Neural cell (in vitro differentiated cells): Measurements from ENCODE around the gene ANXA4. TPM values are rescaled to one million over a fixed set of nuclear protein-coding genes. Genes with fewer than 3 reads are reported as not detected.

ENCODE experiments used
- H2AFZ ChIP-seq: fragments of 200-600, 300-800 bp; sonication (generic), shearing (Covaris generic); 2 replicates; pipeline ENCODE4 v1.6.0; 2014; ENCODE audit warnings: low read depth, mild to moderate bottlenecking, antibody characterized with exemption, low read length, moderate library complexity
- H3F3A ChIP-seq: fragments of 200-600 bp; shearing (Covaris generic); 2 replicates; pipeline ENCODE4 v1.6.1; 2016; ENCODE audit warnings: mild to moderate bottlenecking, moderate library complexity, mixed read lengths, antibody characterized with exemption, low read length; ENCODE audit not compliant: insufficient read depth, poor library complexity, severe bottlenecking
- H3K27ac ChIP-seq: fragments of 200-600, 300-800 bp; sonication (generic), shearing (Covaris generic); 2 replicates; pipeline ENCODE4 v1.5.1; 2014; ENCODE audit warnings: mild to moderate bottlenecking, low read length, moderate library complexity
- H3K27me3 ChIP-seq: fragments of 300-800, 200-600 bp; sonication (generic), shearing (Covaris generic); 2 replicates; pipeline ENCODE4 v1.6.0; 2014; ENCODE audit warnings: mild to moderate bottlenecking, low read depth, low read length, moderate library complexity; ENCODE audit not compliant: insufficient read depth
- H3K36me3 ChIP-seq: fragments of 300-800, 200-600 bp; sonication (generic), shearing (Covaris generic); 2 replicates; pipeline ENCODE4 v1.5.1; 2014; ENCODE audit warnings: mild to moderate bottlenecking, antibody characterized with exemption, low read length, moderate library complexity; ENCODE audit not compliant: insufficient read depth
- H3K4me2 ChIP-seq: fragments of 300-800, 200-600 bp; sonication (generic), shearing (Covaris generic); 2 replicates; pipeline ENCODE4 v1.6.0; 2014; ENCODE audit warnings: mild to moderate bottlenecking, low read length
- H3K4me3 ChIP-seq: fragments of 300-800, 200-600 bp; sonication (generic), shearing (Covaris generic); 2 replicates; pipeline ENCODE4 v1.5.1; 2014; ENCODE audit warnings: mild to moderate bottlenecking, low read length, moderate library complexity
- H3K79me2 ChIP-seq: fragments of 200-600 bp; shearing (Covaris generic); replicated peaks from 2 replicates; pipeline ENCODE4 v1.6.0; 2014; ENCODE audit warnings: mild to moderate bottlenecking, low read length, moderate library complexity; ENCODE audit not compliant: insufficient read depth
- H3K9ac ChIP-seq: fragments of 300-800, 200-600 bp; sonication (generic), shearing (Covaris generic); 2 replicates; pipeline ENCODE4 v1.6.1; 2016; ENCODE audit warnings: mild to moderate bottlenecking, low read length, mixed read lengths
- H3K9me2 ChIP-seq: fragments of 200-600 bp; shearing (Covaris generic); 2 replicates; pipeline ENCODE4 v1.6.1; 2016; ENCODE audit warnings: mild to moderate bottlenecking, low read length, mixed read lengths; ENCODE audit not compliant: insufficient read depth
- H3K9me3 ChIP-seq: fragments of 200-600, 300-800 bp; sonication (generic), shearing (Covaris generic); 2 replicates; pipeline ENCODE4 v1.6.1; 2016; ENCODE audit warnings: mild to moderate bottlenecking, mixed run types, low read length, moderate library complexity, mixed read lengths
- H4K20me1 ChIP-seq: fragments of 200-600 bp; shearing (Covaris generic); 2 replicates; pipeline ENCODE4 v1.6.1; 2016; ENCODE audit warnings: mild to moderate bottlenecking, mixed run types; ENCODE audit not compliant: insufficient read depth
- CTCF ChIP-seq: fragments of 450-650 bp; IDR thresholded peaks from 2 replicates; pipeline ENCODE4 v1.5.1; 2014; ENCODE audit warnings: antibody characterized with exemption, mild to moderate bottlenecking, moderate library complexity; ENCODE audit not compliant: poor library complexity, severe bottlenecking
- EP300 ChIP-seq: fragments of 450-650 bp; conservative IDR thresholded peaks from 2 replicates; pipeline ENCODE4 v1.6.1; 2014; ENCODE audit warnings: antibody characterized with exemption, mild to moderate bottlenecking, moderate library complexity; ENCODE audit not compliant: poor library complexity, severe bottlenecking
- EZH2 ChIP-seq: fragments of 200-600, 300-800 bp; shearing (Covaris generic), sonication (generic); IDR thresholded peaks from 2 replicates; pipeline ENCODE4 v1.6.1; 2014; ENCODE audit warnings: antibody characterized with exemption, low read length, borderline replicate concordance, mild to moderate bottlenecking; ENCODE audit not compliant: insufficient read depth, poor library complexity, severe bottlenecking
- MXI1 ChIP-seq: fragments of 450-650 bp; conservative IDR thresholded peaks from 2 replicates; pipeline ENCODE4 v1.6.1; 2014; ENCODE audit warnings: antibody characterized with exemption, mild to moderate bottlenecking; ENCODE audit not compliant: poor library complexity, severe bottlenecking
- POLR2AphosphoS5 ChIP-seq: IDR thresholded peaks from 2 replicates; pipeline ENCODE4 v1.6.1; 2012
- RAD21 ChIP-seq: fragments of 450-650 bp; conservative IDR thresholded peaks from 2 replicates; pipeline ENCODE4 v1.6.1; 2014; ENCODE audit warnings: antibody characterized with exemption, mild to moderate bottlenecking, moderate library complexity
- REST ChIP-seq: IDR thresholded peaks from 2 replicates; pipeline ENCODE4 v1.6.1; 2012; ENCODE audit warnings: borderline replicate concordance
- SMC3 ChIP-seq: fragments of 450-650 bp; conservative IDR thresholded peaks from 2 replicates; pipeline ENCODE4 v1.6.1; 2014; ENCODE audit warnings: antibody characterized with exemption, mild to moderate bottlenecking, moderate library complexity; ENCODE audit not compliant: poor library complexity
- TAF1 ChIP-seq: IDR thresholded peaks from 2 replicates; pipeline ENCODE4 v1.6.1; 2012; ENCODE audit warnings: low read depth
- polyA plus RNA-seq: library from polyadenylated mRNA; depleted of rRNA; stranded (reverse); fragments of >200 nt; gene quantifications from 2 replicates; pipeline ENCODE4 v1.2.3, GENCODE V29; 2014

Gene ANXA4
- polyA plus RNA-seq, 1 donor from 2014 or later, result 1.8 TPM

- Histone ChIP-seq H3K4me2 (no peak overlapping the region), H3K9me3 (no peaks in the 10 kb centered on the region), H3F3A (no peaks in the 10 kb centered on the region), H3K9ac (no peak overlapping the region), H3K9me2 (no peaks in the 10 kb centered on the region), H3K27ac (no peak overlapping the region), H3K36me3 (no peaks in the 10 kb centered on the region), H2AFZ (no peak overlapping the region), H3K79me2 (no peaks in the 10 kb centered on the region), H4K20me1 (no peaks in the 10 kb centered on the region), H3K4me3 (no peak overlapping the region), H3K27me3 (no peaks in the 10 kb centered on the region)
- TF ChIP-seq RAD21, result no peak
Observed at GRCh38 chr2:69764286-69765095, 22.6 kb downstream of the ANXA4 start.

- no peaks in the 10 kb centered on the region for H3K79me2 ChIP-seq
- H3K9me3 ChIP-seq, result no peaks in the 10 kb centered on the region
- H2AFZ ChIP-seq, result no peak overlapping the region
- H3K27me3 ChIP-seq, result no peaks in the 10 kb centered on the region
- TF ChIP-seq TAF1, result no peak
- TF ChIP-seq EZH2, result no peak
- TF ChIP-seq MXI1, result no peak
- no peak for TF ChIP-seq POLR2AphosphoS5
- no peak for TF ChIP-seq EP300
- no peak for TF ChIP-seq SMC3
- TF ChIP-seq REST, result no peak
- TF ChIP-seq CTCF, result no peak
- TF ChIP-seq RAD21, result no peak
- H3K4me2 ChIP-seq, result no peak overlapping the region
- no peaks in the 10 kb centered on the region for H3K9me2 ChIP-seq
- H4K20me1 ChIP-seq, result no peaks in the 10 kb centered on the region
- H3K36me3 ChIP-seq, result no peaks in the 10 kb centered on the region
- H3K4me3 ChIP-seq, result no peak overlapping the region
- H3F3A ChIP-seq, result no peaks in the 10 kb centered on the region
- no peak overlapping the region for H3K9ac ChIP-seq
- H3K27ac ChIP-seq, result no peak overlapping the region
Observed at GRCh38 chr2:69765096-69765380, 23.1 kb downstream of the ANXA4 start.

GRCh38 chr2:69766014-69766413 lies 24.1 kb downstream of the ANXA4 start:
- no peak overlapping the region for H3K9ac ChIP-seq
- H3K9me2 ChIP-seq, result no peaks in the 10 kb centered on the region
- H4K20me1 ChIP-seq, result no peaks in the 10 kb centered on the region
- TF ChIP-seq MXI1 (no peak), TAF1 (no peak), CTCF (no peak)
- no peaks in the 10 kb centered on the region for H3K27me3 ChIP-seq
- no peak overlapping the region for H3K4me2 ChIP-seq
- no peaks in the 10 kb centered on the region for H3F3A ChIP-seq
- H3K4me3 ChIP-seq, result no peak overlapping the region
- H3K27ac ChIP-seq, result no peak overlapping the region
- H2AFZ ChIP-seq, result no peak overlapping the region
- H3K36me3 ChIP-seq, result no peaks in the 10 kb centered on the region
- no peaks in the 10 kb centered on the region for H3K9me3 ChIP-seq
- H3K79me2 ChIP-seq, result no peaks in the 10 kb centered on the region
